Heart right ventricle (tissue), 16 donors: Measurements from ENCODE around the gene LRRC47. TPM values are rescaled to one million over a fixed set of nuclear protein-coding genes. Genes with fewer than 3 reads are reported as not detected.
A peak's percentile ranks its signal among the peaks of the same experiment; 100 is the strongest.

Experiments used
- ATAC-seq, 8 donors: fragments of 200-7000 bp; cut with Tn5 transposase; one replicate each; pipeline ENCODE4 v1.9.1; 2020; ENCODE audit warnings: mild to moderate bottlenecking in 8 of 8, moderate library complexity in 8 of 8, moderate number of reproducible peaks in 1 of 8
- DNase-seq, 2 donors: peaks; one replicate each; pipeline ENCODE4 v3.0.0-alpha.2; 2020
- H3K27ac ChIP-seq, 10 donors: fragments of 200-600 bp; sonication (generic) in 2 of 10; one replicate each; pipeline versions ENCODE4 v1.5.0 to v1.8.0; 2020 to 2022; ENCODE audit warnings: mild to moderate bottlenecking in 3 of 10
- H3K27me3 ChIP-seq, 7 donors: fragments of 200-600 bp; one replicate each; pipeline ENCODE4 v1.8.0; 2021 to 2022; ENCODE audit warnings: mild to moderate bottlenecking in 2 of 7
- H3K36me3 ChIP-seq, 9 donors: fragments of 200-600 bp; sonication (generic) in 1 of 9; one replicate each; pipeline versions ENCODE4 v1.5.0 to v1.8.0; 2020 to 2022; ENCODE audit warnings: mild to moderate bottlenecking in 2 of 9
- H3K4me1 ChIP-seq, 9 donors: fragments of 200-600 bp; sonication (generic) in 1 of 9; one replicate each; pipeline versions ENCODE4 v1.5.0 to v1.8.0; 2020 to 2022; ENCODE audit warnings: mild to moderate bottlenecking in 4 of 9
- H3K4me3 ChIP-seq, 10 donors: fragments of 200-600 bp; sonication (generic) in 2 of 10; one replicate each; pipeline versions ENCODE4 v1.5.0 to v1.8.0; 2020 to 2022; ENCODE audit warnings: mild to moderate bottlenecking in 7 of 10, moderate library complexity in 2 of 10
- H3K9me3 ChIP-seq, 11 donors: fragments of 200-600 bp in 10 of 11; sonication (generic) in 2 of 11; one replicate each; pipeline versions ENCODE4 v1.5.0 to v1.8.0; 2013 to 2022; ENCODE audit warnings: mild to moderate bottlenecking in 2 of 11, control low read depth in 1 of 11, moderate library complexity in 1 of 11
- CTCF ChIP-seq, 9 donors: fragments of 200-600 bp; sonication (generic) in 2 of 9; IDR thresholded peaks; one replicate each; pipeline versions ENCODE4 v1.5.0 to v1.8.0; 2021 to 2022; ENCODE audit warnings: antibody characterized with exemption in 9 of 9, mild to moderate bottlenecking in 5 of 9, moderate library complexity in 1 of 9
- WGBS, 2 donors: extraction: QIAGEN DNeasy Blood & Tissue Kit; methylation state at CpG; one replicate each; pipeline ENCODE4 v1.1.7; 2013; ENCODE audit warnings: inconsistent platforms in 1 of 2; 5-methylcytosine and 5-hydroxymethylcytosine counted together
- intact Hi-C, 10 donors: fragments of 100-400 bp; cut with DNase I; formaldehyde crosslinking; loops; one replicate each; pipeline versions ENCODE4 v1.11.1 to v1.14.2; 2022
- polyA plus RNA-seq, 2 donors: library from polyadenylated mRNA; stranded (reverse); fragments of 200-250 nt; gene quantifications; one replicate each; pipeline ENCODE4 v1.2.3, GENCODE V29; 2013
- total RNA-seq, 10 donors: library from RNA; stranded (reverse); fragmentation: NEBNext Ultra II Directional in 3 of 10; extraction: Animal tissue kit (Norgen Biotek cat#: 25700) in 3 of 10; gene quantifications; one replicate each; pipeline versions ENCODE4 v1.2.1 to v1.2.4, GENCODE V29; 2021 to 2023
- donor health status: Arrhythmogenic right ventricular cardiomyopathy.
- donor health status: ischemic (EF 13 %, LVEDD 7.1; RV severe dilation, severe dysfunction).
- donor health status: healthy with polysubstance abuse.
- donor health status: DM: no; HTN: yes; CAD: no.
- donor health status: DM: no; HTN: no; CAD: no.
- donor health status: ischemic (EF 25% LVEDD 6.9; RV normal size, moderate dysfunction).
- donor health status: ischemic (EF 25% LVEDD 5.7; RV mildly dilated, moderate dysfunction).
- donor health status: healthy.
- donor health status: DM: yes; HTN: yes; CAD: no.
- donor health status: Ischemic cardiomyopathy.
- donor health status: ischemic (EF 35%, LVEDD 5.7; RV mildly dilated, moderate dysfunction).
- donor health status: nonischemic (EF 11% LVEDD 7.7; RV severe dilation, severe dysfunction).
- donor health status: DM: yes; HTN: yes; CAD: no.
- donor health status: PGD.
- donor health status: ischemic (EF 29% LVEDD 5.4; RV normal size, mild dysfunction).
- donor health status: nonischemic (EF 23%, LVEDD 6.1; RV moderate dilation, normal function).

Gene LRRC47
- total and polyA plus RNA-seq, 12 donors, result 17.6 to 85.4 (median 69.8) TPM

GRCh38 chr1:3774276-3774945 lies 21.9 kb downstream of the LRRC47 start:
- no peak overlapping the region for H3K4me3 ChIP-seq
- H3K4me1 ChIP-seq, result peaks cover 22 to 63% (median 40%) of the 10 kb centered on the region in 9 donors
- DNase-seq (no peak), ATAC-seq (no peak)
- intact Hi-C loops, result no loop called here
- H3K36me3 ChIP-seq, result peaks cover 0 to 20% (median 6%) of the 10 kb centered on the region in 9 donors
- 63 to 70% methylated on average over 19 of the region's 19 CpGs for WGBS, 2 donors
- TF ChIP-seq CTCF (IDR thresholded peaks at IDR 0.05), result no peak
- H3K9me3 ChIP-seq, result no peaks in the 10 kb centered on the region
- no peak overlapping the region for H3K27ac ChIP-seq
- H3K27me3 ChIP-seq, result peaks cover 0 to 23% (median 4%) of the 10 kb centered on the region in 7 donors

- Histone ChIP-seq H3K9me3 (no peaks in the 10 kb centered on the region), H3K4me3 (no peak overlapping the region), H3K27me3 (peaks cover 0 to 23% (median 4%) of the 10 kb centered on the region in 7 donors), H3K36me3 (peaks cover 0 to 13% (median 0%) of the 10 kb centered on the region in 9 donors), H3K4me1 (peaks cover 22 to 57% (median 40%) of the 10 kb centered on the region in 9 donors), H3K27ac (peak overlapping the region in 5 of 10 donors; percentile 3 to 78 (median 70))
- intact Hi-C loops, result no loop called here
- DNase-seq (no peak), ATAC-seq (no peak)
- 79 to 84% methylated on average over 16 of the region's 16 CpGs for WGBS, 2 donors
- no peak for TF ChIP-seq CTCF (IDR thresholded peaks at IDR 0.05)
Observed at GRCh38 chr1:3773572-3774275, 22.6 kb downstream of the LRRC47 start.

- Histone ChIP-seq H3K4me1 (peaks cover 22 to 55% (median 40%) of the 10 kb centered on the region in 9 donors), H3K9me3 (no peaks in the 10 kb centered on the region), H3K36me3 (peaks cover 0 to 5% (median 0%) of the 10 kb centered on the region in 9 donors), H3K27ac (peak within 1 kb of the TSS in 9 of 10 donors; percentile 59 to 78 (median 70)), H3K27me3 (peaks cover 0 to 23% (median 4%) of the 10 kb centered on the region in 7 donors), H3K4me3 (peak within 1 kb of the TSS; percentile 51 to 82 (median 60))
- DNase-seq (no peak), ATAC-seq (peak in 5 of 8 donors; percentile 1 to 11 (median 5))
- intact Hi-C loops, result no loop called here
- no peak for TF ChIP-seq CTCF (IDR thresholded peaks at IDR 0.05)
- 15 to 16% methylated on average over 50 to 55 of the region's 55 CpGs for WGBS, 2 donors
Observed at GRCh38 chr1:3772715-3773571, 23.4 kb downstream of the LRRC47 start, which contains the start of gene SMIM1. SMIM1 (plus strand) TSS chr1:3772749; CDS start chr1:3775374, 2,625 bp downstream.
